ENCODE data around the gene SRGAP2B. TPM values are rescaled to one million over a fixed set of nuclear protein-coding genes. Genes with fewer than 3 reads are reported as not detected.
"Not testable (repeated sequence)": the region's sequence is repeated elsewhere in the genome, so short reads cannot be mapped to it uniquely, and the experiment has no call there.

The SRGAP2B gene
- total RNA-seq, 1 experiment from 2014 or later, result 45.0 TPM

GRCh38 chr1:145045571-145046273 is 49.4 kb downstream of the SRGAP2B start:
- DNase-seq (ENCODE audit: low read depth), result not testable (repeated sequence)

GRCh38 chr1:145041519-145041918 is 53.6 kb downstream of the SRGAP2B start:
- DNase-seq (ENCODE audit: low read depth), result not testable (repeated sequence)

DNA sequence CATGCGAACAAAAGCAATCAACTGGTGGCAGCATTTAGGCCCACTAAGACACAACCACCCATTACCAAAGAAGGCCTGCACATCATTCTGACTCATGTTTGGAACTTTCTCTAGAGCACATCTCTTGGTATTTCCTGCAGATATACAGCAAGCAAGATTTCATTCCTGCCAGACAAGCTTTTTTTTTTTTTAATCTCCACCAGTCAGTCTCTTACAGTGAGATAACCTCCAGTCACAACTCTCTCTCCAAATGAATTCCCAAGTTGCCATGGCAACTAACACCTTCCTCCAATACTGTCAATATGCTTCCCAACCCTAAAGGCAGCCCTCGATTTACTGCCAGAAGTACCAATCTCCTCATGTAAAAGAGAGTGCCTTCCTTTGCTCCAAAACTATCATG is 59.1 kb downstream of the SRGAP2B start:
- DNase-seq (ENCODE audit: low read depth), result not testable (repeated sequence)

GRCh38 chr1:145033523-145033922 is 61.6 kb downstream of the SRGAP2B start:
- not testable (repeated sequence) for DNase-seq (ENCODE audit: low read depth)

DNA sequence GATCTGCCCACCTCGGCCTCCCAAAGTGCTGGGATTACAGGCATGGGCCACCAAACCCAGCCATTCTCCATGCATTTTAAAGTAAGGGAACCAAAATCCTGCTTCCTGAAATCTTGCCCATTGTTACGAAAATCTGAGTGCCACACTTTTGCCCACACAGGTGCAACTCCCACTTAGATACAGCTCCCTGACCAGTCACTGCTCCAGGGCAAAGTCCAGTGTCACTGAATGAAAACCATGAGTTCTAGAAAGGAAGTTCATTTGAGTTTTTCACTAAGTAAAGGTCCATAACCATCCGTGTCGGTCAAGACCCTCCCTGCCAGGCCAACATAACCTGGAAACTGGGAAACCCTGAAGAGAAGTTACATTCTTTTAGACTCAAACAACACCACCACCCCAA is 67.9 kb downstream of the SRGAP2B start:
- not testable (repeated sequence) for DNase-seq (ENCODE audit: low read depth)

DNA sequence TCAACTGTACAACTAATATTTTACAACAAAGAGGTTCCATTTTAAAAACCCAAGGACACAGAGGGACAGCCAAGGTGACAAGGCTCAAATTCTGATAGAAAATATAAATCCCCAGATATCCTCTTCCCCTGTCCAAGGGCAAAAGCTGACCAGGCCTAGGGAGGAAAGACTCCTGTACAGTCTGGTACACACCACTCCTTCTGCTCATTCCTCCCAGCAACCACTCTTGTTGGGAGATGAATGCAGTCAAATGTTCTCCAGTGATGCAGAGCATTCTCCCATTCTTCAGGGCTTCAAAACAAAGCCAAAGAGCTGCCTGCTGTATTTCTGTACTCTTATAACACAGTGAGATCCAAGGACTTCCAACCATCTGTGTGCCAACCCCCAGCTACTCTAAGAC is 69.8 kb downstream of the SRGAP2B start:
- not testable (repeated sequence) for DNase-seq (ENCODE audit: low read depth)

- DNase-seq (ENCODE audit: low read depth), result not testable (repeated sequence)
These were observed 72.9 kb downstream of the SRGAP2B start for GRCh38 chr1:145022259-145022658.

GRCh38 chr1:145021749-145022148 is 73.4 kb downstream of the SRGAP2B start:
- DNase-seq (ENCODE audit: low read depth), result not testable (repeated sequence)

GRCh38 chr1:145019709-145020108 is 75.4 kb downstream of the SRGAP2B start:
- DNase-seq (ENCODE audit: low read depth), result not testable (repeated sequence)

GRCh38 chr1:145017725-145018124 is 77.4 kb downstream of the SRGAP2B start:
- DNase-seq (ENCODE audit: low read depth), result not testable (repeated sequence)

- not testable (repeated sequence) for DNase-seq (ENCODE audit: low read depth)
These were observed 78.7 kb downstream of the SRGAP2B start for GRCh38 chr1:145016492-145016862.

- not testable (repeated sequence) for DNase-seq (ENCODE audit: low read depth)
These were observed 79.2 kb downstream of the SRGAP2B start for GRCh38 chr1:145015744-145016491.

GRCh38 chr1:145013353-145013752 is 81.8 kb downstream of the SRGAP2B start:
- DNase-seq (ENCODE audit: low read depth), result not testable (repeated sequence)

- DNase-seq (ENCODE audit: low read depth), result not testable (repeated sequence)
These were observed 83.3 kb downstream of the SRGAP2B start for GRCh38 chr1:145011811-145012210.

DNA sequence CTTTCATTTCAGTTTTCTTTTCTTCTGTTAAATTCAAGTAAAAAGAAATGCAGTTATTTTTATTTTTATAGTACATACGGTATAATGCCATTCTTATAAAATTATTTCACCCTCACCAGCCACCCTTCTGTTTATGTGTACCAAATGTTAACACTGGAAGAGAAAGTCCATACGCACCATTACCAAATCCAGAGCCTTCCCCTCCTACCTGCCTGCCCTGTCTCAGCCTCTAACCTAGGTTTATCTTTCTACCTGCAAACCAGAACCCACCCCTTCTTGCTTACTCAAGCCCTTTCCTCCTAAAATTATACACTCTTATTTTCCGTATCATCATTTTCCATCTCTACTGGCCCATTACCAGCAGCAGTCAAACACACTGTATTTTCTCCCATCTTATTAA is 84.5 kb downstream of the SRGAP2B start:
- not testable (repeated sequence) for DNase-seq (ENCODE audit: low read depth)

DNA sequence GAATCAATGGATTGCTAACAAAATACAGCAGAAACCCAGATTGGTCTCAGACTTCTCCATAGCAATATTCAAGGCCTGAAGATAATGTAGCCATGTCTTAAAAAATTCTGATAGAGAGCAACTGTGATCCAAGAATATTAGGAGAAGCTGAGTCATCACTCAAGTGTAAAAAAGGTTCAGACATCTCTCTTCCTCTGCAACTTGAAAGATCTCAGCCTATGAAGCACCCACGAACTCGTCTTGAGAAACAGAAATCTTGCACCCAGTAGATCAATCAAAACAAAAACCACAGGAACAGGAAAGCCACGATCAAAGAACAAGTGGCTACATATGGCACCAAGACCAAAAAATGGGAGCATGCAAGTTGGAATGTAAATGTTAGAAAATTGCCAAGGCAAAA is 85.2 kb downstream of the SRGAP2B start:
- not testable (repeated sequence) for DNase-seq (ENCODE audit: low read depth)

DNA sequence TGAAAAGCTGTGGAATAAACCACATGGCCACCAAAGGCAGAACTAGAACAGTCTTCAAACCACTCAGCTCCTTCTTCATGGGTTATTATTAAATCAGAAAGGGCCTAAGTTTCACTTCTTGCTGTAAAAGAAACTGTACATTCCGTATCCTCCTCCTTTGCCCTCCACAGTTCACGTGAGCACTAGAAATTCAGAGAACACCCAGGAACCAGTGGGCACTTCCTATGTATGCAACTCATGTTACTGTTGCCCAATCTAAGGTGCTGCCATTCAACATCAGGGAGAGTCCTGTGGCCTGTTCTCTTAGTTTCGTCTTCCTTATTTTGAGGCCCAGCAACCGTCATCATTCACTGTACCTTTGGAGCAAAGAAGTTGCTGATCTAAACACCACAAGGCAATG is 86.7 kb downstream of the SRGAP2B start:
- DNase-seq (ENCODE audit: low read depth), result not testable (repeated sequence)

DNA sequence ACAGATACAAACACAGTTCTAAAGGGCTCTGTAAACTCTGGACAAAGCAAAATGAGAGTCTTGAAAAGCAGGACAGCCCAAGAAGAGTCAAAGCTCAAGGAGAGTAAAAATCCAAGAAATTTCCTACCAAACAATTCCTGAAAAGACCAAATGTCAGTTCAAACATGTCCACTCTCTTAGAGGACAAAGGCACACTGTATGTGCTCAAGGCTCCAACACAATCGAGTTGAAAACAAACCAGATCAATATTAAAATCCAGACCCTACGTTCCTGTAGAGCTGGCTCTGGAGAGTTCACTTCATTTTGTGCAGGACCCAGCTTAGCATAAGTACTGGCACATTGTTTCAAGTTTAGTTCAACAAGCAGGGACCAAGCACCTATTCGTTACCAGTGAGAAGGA is 90.0 kb downstream of the SRGAP2B start:
- not testable (repeated sequence) for DNase-seq (ENCODE audit: low read depth)

DNA sequence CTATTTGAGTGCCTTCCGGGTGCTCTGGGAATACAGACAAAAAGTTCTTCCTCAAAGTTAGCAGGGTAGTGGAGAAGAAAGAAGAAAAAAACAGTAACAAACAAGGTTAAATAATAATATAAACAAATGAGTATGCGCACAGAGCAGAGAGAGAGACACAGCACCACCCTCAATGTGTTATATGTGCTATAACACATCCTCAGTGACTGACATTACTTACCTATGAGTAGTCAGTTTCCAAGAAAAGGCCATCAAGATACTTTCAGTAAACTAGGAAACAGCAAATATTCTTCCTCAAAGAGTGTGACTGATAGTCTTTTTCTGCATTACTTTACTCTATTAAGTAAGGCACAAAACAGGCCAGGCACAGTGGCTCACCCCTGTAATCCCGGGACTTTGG is 93.7 kb downstream of the SRGAP2B start:
- DNase-seq (ENCODE audit: low read depth), result not testable (repeated sequence)

GRCh38 chr1:145000743-145001326 is 94.3 kb downstream of the SRGAP2B start:
- not testable (repeated sequence) for DNase-seq (ENCODE audit: low read depth)

DNA sequence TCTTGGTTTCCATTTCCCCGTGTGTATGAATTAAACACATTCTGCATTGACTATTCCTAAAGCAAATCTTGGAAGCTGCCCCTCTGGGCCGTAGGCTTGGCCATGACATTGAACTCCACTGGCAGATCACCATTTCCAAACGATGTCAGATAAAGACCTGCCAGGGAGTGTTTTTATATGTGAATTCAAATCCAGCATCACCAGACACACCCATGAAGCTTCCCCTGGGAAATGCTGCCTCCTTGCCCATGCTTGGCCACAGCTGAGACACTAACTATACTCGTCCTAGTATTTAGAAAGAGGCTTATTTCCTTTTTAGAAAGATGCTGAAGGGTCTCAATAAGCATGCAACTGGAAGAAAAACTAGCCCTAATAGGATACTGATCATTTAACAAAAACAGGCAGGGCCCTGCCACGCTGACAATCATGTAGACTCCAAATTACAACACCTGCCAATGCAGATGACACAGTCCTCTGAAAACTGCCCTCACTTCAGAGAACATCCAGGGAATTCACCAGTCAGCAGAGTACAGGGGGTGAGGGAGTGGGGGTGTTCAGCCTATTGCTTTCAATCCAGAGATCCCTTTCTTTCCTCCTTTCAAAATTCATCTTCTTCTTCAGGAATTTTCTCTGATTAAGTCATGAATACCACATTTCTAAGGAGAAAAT is 94.9 kb downstream of the SRGAP2B start:
- not testable (repeated sequence) for DNase-seq (ENCODE audit: low read depth)

DNA sequence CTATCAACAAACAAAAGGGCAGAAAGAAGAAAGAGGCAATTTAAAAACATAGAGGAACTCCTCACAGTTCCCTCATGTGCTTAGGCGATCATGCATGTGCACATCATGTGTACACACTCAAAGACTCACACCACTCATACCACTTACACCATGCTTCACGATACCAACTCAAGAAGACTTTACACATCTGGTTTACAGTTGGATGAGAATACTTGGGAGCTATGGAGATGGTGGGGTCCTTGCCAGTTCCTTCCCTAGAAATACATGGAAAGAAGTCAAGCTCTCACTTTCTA is 96.2 kb downstream of the SRGAP2B start:
- DNase-seq (ENCODE audit: low read depth), result not testable (repeated sequence)

Measured in M059J (cell line).